Measurements from ENCODE around the gene AAR2.

DNA sequence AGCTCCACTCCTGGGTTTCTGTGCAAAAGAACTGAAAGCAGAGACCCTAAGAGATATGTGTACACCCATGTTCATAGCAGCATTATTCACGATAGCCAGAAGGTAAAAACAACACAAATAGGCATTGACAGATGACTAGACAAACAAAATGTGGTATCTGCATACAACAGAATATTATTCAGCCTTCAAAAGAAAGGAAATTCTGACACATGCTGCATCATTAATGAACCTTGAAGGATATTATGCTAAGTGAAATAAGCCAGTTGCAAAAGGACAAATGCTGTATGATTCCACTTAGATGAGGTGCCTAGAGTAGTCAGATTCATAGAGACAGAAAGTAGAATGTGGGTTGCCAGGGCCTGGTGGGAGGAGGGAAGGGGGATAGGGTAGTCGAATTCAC, 17.8 kb downstream of the AAR2 start:
- TF ChIP-seq CTCF (IDR thresholded peaks at IDR 0.05) (no peak), RXRA (IDR thresholded peaks at IDR 0.05; ENCODE audit: borderline replicate concordance, low read depth) (no peak), TEAD4 (IDR thresholded peaks at IDR 0.05; ENCODE audit: borderline replicate concordance, insufficient read depth) (no peak), POLR2AphosphoS5 (IDR thresholded peaks at IDR 0.05; ENCODE audit: low read depth, low read length) (no peak), FOXJ3 (CRISPR knock-in tag; IDR thresholded peaks at IDR 0.05) (no peak), ELF1 (IDR thresholded peaks at IDR 0.05) (no peak), EP300 (IDR thresholded peaks at IDR 0.05; ENCODE audit: borderline replicate concordance in 1 of 2, low read depth in 1 of 2, low read length in 1 of 2) (no peak), CHD2 (IDR thresholded peaks at IDR 0.05; ENCODE audit: low read length, partially characterized antibody) (no peak), REST (IDR thresholded peaks at IDR 0.05; ENCODE audit: low read depth, low read length) (no peak)

Data from SK-N-SH (cell line).